Measurements from ENCODE around the gene LIMA1. TPM values are rescaled to one million over a fixed set of nuclear protein-coding genes. Genes with fewer than 3 reads are reported as not detected.

The LIMA1 gene
- total and polyA plus RNA-seq, 9 of the 15 experiments (the other 6 are each of a cell fraction or from before 2014, with no cell fraction given) = 20.2 to 37.8 (median 27.3) TPM

GRCh38 chr12:50160643-50161042 lies 122.7 kb downstream of the LIMA1 start (continued):
- no peak for TF ChIP-seq AFF4 (CRISPR knock-in tag; IDR thresholded peaks at IDR 0.05)

GRCh38 chr12:50157259-50157658 lies 126.1 kb downstream of the LIMA1 start:
- Histone ChIP-seq H3K9me3 (replicated peaks; ENCODE audit: control insufficient read depth, insufficient read depth, low read depth, low read length) (no peaks in the 10 kb centered on the region), H3K4me3 (no peak overlapping the region), H3K27ac (ENCODE audit: extremely low read depth, low read depth, low read length) (no peak overlapping the region), H3K4me1 (replicated peaks in 1 of 2; ENCODE audit: control insufficient read depth in 2 of 2, insufficient read depth in 2 of 2, low read length in 2 of 2) (peaks cover 0 to 2% of the 10 kb centered on the region in 2 experiments; a peak in 2 of 5 replicates), H3K79me2 (ENCODE audit: control insufficient read depth, insufficient read depth, low read length) (peaks cover 9% of the 10 kb centered on the region; the same call in 2 of the 3 replicates), H3K9ac (ENCODE audit: insufficient read depth in 1 of 2, low read depth in 2 of 2, low read length in 2 of 2) (no peak overlapping the region), H4K20me1 (replicated peaks; ENCODE audit: control insufficient read depth, insufficient read depth, low read length) (no peaks in the 10 kb centered on the region), H3K36me3 (ENCODE audit: control insufficient read depth, insufficient read depth, low read length) (no peaks in the 10 kb centered on the region; the same call in 2 of the 3 replicates), H3K4me2 (ENCODE audit: insufficient read depth, low read length) (no peak overlapping the region), H2AFZ (ENCODE audit: low read depth, low read length) (no peak overlapping the region), H3K27me3 (ENCODE audit: control insufficient read depth in 2 of 2, insufficient read depth in 2 of 2, low read length in 2 of 2) (no peaks in the 10 kb centered on the region), H3K9me1 (ENCODE audit: control insufficient read depth, insufficient read depth, low read length) (no peaks in the 10 kb centered on the region)
- in situ Hi-C loops (cut with MboI) (no loop called here), intact Hi-C loops (cut with micrococcal nuclease) (no loop called here)
- no peak for ATAC-seq
- ChIA-PET CTCF (ENCODE audit: low intra/inter-chr PET ratio) (no interaction called here), POLR2A (interaction anchor here (0.8 kb wide), 1 partner anchor 20 kb away, joined by 4 read pairs; no protein-coding TSS in a partner anchor)
- TF ChIP-seq RBM15 (IDR thresholded peaks at IDR 0.05; ENCODE audit: insufficient read depth, low read length) (no peak), ZNF232 (CRISPR knock-in tag; IDR thresholded peaks at IDR 0.05) (no peak), XRCC4 (IDR thresholded peaks at IDR 0.05; ENCODE audit: extremely low read depth, insufficient read depth, insufficient read length) (no peak)
- FAIRE-seq = no peak
- BruUV-seq (replicated peaks) = no TSS peak
- 89% methylated on average over 2 of the region's 2 CpGs for WGBS (ENCODE audit: insufficient coverage, low coverage, missing lambda C conversion rate)
- DNase-seq (ENCODE audit: extremely low read depth in 1 of 4, low spot score in 3 of 4) = no peak
